ENCODE results near the gene CFAP100.
A peak's percentile ranks its signal among the peaks of the same experiment; 100 is the strongest.

CFAP100 gene

DNA sequence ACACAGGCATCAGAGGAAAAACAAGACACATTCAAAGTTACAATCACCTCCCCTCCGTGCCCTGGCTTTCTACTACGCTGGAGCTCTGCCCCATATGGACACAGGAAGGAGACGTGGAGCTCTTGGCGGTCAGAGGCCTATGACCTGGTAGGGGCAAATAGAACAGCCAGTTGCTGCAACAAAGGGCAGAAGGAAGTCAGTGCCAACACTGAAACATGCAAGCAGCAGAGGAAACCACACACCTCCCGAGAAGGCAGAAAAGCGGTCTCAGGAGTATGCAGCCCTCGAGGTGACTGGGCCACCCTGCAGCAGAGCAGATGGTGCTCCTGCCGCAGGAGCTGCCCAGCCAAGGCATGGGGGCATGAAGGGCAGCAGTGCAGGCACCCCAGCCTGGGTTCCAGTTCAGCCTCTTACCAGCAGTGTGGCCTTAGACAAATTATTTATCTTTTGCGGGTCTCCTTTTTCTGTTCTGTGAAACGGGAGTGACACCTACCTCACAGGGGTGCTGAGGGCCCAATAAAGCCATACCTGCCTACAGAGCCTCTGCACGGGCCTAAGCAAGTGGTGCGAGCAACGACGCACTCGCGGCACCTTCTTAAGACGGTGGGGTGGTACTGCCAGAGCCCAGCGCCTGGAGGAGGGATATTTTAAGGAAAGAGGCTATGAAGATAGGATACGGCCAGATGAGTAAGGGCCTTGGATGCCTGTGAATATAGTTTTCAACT, 72.3 kb downstream of the CFAP100 start:
- no peak for DNase-seq

DNA sequence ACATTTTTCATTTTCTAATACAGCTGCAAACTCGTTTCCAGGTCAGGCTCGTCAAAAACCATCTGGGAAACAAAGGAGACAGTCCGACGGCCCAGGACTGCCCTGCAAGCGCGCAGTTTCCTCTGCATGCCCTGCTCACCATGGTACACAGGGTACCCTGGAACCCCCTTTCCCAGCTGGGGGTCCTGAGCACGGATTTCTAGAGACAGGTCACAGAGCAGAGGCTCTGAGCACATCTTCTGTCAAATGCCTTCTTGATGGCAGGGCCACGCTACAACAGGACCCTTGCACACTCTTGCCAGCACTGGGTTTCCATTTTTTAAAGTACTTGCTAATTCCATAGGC, 72.9 kb downstream of the CFAP100 start:
- no peak for DNase-seq

DNA sequence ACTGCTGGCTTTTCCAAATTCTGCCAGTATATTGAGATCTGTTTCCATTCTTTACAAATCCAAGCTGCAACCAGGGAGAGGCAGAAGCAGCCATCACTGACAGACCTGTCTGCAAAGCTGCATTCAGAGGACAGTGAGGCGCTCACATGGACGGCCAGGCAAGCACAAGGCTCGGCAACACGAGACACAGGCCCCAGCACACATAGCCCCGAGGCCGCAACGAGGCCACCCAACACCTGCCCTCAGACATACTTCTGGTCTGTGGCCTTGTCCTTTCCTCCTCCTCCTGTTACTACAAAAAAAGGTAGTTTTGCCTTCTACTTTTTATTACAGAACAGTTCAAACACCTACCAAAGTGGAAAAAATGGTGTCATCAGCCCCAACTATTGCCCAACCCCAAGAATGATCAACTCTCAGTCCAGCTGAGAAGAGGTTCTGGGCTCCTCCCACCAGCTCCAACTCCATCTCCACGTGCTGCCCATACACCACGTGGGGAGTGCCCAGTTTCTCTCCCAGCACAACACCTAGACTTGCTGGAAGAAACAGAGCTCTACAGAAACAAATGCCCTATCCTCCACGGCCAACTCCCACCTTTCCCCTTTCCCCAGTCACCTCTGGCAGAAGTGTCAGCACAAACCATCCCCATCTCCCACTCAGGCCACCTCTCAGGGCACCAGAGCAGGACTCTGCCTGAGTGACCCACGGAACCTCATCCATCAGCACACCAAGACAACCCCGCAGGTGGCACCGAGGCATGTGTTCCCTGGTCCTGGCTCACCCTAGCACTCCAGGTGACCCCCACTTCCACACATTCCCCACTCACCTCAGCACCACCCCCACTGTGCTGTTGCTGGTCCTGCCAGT, 73.6 kb downstream of the CFAP100 start:
- no peak for DNase-seq

DNA sequence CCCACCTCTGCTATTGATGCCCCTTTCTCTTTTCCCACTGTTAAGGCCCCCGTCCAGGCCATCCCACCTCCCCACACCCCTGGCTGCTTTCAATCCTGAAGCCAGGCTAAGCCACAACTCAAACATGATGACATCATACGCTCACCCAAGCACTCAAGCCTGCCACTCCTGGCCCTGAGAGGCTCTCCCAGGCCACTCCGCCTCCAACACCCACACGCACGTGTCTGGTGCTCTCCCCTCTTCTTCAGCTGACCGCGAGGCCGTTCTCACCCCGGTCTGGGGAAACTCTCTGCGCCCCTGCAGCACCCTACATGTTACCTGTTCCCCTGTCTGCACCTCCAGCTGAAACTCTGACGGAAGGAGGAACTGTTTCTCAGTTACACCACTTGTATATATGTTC, 74.8 kb downstream of the CFAP100 start:
- DNase-seq: no peak

DNA sequence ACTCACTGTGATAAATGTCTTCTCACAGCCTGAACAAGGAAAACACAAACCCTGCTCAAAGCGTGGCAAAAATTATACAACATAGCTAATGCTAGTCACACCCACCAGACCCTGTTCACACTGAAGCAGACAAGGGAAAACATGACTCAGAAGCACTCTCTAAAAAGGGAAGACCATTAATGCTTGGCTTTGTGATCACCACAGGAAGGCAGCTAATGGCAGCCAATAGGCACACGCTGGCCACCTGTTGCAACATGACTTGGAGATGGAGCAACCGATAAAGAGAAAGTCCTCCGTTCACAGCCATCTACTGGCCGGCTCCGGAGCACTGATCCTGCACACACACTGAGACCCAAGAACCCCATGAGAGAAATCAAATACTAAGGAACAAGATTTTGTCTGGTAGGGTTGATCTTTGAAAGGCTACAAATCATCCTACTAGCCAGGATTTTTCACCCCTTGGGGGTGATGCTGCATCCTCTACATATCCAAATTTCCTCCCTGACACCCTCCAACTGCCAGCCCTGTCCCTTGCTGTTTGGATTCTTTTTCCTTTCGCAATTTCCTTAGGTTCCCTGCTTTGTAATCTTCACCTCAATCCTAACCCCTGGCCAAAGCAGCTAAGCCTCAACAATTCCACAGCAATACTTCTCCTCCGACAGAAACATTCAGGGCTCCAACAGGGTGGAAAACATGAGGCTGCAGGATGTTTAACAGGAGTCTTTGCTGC, 77.7 kb downstream of the CFAP100 start:
- DNase-seq: peak; percentile 21

DNA sequence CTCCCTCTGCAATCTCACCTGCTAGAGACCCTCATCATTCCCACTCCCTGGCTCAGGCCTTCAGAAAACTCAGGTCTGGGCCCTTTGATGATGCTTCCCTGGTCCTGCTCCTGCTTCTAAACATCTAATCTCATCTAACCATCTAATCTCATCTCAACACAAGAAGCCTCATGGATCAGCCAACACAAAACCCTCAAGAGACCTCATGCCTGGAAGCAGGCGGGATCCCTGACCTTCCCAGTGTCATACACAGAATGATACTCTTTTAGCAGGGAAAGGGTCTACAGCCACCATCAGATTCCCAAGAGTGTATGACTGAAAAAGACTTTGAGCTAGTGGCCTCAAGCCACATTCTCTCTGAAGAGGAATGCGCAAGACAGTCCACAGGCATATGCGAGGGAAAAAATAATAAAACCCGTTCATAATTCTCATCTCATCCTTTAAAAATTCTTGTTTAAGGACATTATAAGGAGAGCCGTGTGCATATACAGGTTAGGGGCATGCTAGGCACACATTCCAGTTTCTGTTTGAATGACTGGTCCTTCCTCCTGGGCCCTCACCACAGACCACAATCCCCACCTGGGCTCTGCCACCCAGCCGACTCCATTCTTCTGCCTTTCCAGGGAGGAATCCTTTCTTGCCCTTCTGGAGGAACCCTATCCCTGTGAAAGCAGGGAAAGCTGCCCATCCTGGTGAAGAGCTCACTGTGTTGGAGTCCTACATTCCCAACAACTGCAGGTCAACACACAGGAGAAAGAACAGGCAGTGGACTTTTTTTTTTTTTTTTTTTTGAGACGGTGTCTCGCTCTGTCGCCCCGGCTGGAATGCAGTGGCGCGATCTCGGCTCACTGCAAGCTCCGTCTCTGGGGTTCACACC, 78.8 kb downstream of the CFAP100 start:
- peak; percentile 4 for DNase-seq

DNA sequence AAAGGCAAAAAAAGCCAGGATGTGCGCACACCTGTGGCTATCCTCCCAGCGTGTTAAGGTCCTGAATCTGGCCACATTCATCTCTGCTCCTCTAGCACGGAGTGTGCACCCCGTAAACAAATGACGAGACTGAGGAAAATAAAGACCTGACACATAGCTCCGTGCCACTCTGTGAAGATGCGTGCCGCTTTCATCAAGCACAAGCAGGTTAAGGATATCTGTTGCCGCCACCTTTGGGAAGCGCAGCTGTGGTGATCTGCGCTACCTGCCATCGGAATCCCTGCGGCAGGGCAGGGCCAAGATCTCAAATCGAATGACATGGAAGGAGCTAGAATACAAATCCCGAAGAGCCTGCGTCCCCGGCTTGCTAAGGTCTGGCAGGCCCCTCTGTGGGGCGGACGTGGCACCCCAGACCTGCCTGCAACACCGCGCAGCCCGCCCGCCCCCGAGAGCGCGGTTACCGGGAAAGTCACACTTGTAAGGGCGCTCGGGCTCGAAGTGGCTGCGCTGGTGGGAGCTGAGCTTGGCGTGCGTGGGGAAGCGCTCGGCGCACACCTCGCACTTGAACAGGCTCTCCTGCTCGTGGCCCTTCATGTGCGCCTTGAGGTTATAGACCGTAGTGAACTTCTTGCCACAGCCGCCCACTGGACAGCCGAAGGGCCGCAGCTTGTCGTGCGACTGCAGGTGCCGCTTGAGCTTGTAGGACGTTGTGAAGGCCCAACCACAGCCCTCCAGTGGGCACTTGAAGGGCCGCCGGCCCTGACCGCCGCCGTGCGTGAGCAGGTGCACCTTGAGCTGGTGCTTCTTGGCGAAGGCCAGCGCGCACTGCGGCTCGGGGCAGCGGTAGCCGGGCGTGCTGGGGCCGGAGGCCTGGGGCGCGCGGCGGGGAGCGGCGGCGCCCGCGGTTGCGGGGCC, 80.0 kb downstream of the CFAP100 start:
- peak; percentile 30 for DNase-seq

DNA sequence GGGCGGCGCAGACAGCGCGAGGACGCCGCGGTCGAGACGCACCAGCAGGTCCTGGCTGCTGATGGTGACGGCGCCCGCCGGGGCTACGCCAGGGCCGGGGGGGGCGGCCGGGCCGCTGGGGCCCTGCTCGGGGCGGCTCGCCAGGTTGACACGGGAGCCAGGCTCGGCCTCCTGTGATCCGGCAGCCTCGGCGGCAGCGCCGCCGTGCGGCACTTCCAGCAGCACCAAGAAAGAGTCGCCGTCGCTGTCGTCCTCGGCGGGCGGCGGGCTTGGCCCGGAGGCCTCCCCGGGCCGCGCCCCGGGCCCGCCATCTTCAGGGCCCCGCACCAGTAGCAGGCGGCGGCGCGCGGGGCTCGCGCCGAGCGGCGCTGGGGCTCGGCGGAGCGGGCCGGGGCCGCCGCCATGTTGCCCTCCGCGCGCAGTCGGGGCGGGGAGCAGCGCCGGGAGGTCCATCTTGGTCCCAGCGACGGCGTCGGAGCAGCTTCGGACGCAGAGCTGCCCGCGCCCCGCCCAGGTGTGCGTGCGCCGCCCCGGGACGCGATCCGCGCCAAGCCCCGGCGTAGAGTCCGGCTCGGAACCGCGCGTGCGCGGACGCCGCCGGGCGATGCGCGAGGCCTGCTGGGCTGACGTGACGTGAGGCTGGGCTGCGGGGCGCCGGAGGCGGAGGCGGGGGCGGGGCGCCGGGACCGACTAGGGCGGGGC, 80.9 kb downstream of the CFAP100 start, which contains the start of gene ZXDC:
Gene ZXDC (minus strand): TSS at position 479 of the 702 bp plus-strand sequence. CDS start 26 bp downstream, at position 453.
- DNase-seq: peak; percentile 94

DNA sequence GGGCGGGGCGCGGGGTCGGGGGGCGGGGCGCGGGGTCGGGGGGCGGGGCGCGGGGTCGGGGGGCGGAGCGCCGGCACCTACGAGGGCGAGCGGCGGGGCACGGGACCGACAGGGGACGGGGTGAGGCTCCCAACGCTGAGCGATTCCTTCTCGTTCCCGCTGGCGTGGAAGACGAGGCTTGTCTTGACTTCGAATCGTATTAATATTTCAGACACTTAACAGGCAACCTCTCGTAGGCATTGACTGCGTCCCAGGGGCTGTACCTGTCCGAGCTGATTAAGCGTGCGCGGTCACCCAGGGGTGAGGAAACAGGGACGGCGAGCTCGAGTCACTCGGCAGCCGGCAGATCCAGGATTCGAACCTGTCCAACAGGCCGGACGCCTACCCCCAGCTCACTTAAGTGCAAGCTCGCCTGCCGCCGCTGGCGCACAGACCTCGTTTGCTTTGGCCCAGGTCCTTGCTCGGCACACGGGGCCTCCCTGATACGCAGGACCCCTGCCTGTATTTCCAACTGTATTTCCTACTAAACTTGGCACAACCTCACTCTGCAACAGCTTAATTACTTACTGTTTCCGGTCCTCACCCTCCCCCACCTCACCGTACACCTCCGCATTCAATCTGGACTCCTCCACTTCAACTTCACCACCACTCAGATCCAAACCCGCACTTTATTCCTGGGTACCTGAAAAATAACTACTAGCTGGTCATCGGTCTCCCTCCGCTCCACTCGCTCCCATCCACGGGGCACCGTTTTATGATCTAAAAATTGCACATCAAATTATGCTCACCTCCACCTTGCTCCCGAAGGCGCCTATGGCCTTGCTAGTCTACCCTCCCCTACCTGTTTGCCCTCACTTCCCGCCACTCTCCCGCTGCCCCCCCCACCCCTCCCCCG, 81.7 kb downstream of the CFAP100 start:
- DNase-seq: no peak

DNA sequence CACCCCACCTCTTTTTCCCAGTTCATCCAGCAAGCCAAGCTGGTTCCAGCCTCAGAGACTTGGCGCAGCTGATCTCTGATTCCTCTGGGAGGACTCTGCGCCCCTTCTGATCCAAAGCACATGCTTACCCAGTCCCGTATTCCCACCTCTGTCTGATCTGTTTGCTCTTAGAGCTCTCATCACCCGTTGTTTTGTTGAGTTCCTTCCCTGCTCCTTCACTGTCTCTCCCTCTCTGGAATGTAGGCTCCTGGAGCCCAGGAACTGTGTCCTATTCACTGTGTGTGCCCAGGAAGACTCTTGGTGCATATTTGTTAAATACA, 82.3 kb downstream of the CFAP100 start:
- no peak for DNase-seq

DNA sequence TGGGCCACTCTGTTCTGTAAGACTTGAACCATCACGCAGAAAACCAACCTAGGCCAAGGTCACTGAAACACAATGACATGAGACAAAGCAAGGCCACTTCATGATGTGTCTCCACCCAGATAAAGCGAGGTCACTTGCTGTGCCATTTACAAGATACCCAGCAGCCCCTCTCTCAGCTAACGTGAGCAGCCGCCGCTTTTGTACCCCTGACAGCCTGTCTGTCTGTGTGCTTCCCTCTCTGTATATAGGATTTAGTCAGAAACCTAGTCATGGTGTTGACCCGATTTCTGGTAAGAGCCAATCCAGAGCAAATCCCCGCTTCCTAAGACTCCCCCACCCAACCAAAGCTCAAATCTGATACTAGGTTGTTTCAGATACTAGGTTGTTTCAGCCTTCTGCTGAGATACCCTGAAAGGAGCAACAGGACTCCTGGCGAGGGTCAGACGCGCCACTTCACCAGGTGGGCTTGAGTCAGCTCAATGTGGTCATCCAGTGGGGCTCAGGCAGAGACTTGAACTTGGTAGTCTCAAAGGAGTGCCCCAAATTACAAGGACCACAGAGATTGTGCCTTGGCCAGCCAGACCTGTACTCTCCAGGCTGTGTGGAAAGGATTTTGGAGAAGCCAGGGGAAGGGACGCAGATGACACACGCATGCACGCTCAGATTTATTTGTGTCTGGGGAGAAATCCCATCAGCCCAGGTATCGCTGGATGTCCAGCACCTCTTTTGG, 84.0 kb downstream of the CFAP100 start:
- DNase-seq: no peak

DNA sequence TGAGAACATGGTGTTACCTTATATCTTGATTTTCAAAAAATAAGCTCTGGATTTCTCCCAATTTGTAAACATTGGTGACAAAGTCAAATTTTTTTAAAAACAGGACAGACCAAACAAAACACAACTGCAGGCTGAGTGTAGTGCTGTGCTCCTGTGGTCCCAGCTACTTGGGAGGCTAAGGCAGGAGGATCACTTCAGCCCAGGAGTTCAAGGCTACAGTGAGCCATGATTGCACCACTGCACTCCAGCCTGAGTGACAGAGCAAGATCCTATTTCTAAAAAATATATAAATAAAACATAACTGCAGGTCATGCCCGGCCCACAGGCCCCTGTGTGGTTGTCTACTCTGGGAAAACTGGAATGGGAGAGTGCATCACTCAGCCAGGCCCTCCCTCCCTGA, 84.9 kb downstream of the CFAP100 start:
- no peak for DNase-seq

DNA sequence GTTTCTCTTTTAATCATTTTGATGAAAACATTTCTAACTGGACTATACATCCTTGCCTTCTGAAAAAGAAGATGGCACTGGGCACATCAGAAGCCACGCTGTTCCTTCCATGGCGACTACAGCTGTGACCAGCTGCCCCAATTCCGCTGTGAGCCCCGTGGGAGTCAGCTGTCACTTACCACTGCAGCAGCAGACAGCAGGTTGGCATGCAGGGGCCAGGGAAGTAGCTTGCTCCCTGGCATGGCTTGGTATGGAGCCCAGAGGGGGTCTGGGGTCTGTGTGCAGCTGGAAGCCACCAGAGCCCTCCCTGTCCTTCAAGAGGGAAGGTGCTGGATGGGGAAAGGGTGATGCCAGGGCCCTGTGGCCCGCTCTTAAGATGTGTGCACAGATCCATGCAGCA, 85.5 kb downstream of the CFAP100 start:
- no peak for DNase-seq

DNA sequence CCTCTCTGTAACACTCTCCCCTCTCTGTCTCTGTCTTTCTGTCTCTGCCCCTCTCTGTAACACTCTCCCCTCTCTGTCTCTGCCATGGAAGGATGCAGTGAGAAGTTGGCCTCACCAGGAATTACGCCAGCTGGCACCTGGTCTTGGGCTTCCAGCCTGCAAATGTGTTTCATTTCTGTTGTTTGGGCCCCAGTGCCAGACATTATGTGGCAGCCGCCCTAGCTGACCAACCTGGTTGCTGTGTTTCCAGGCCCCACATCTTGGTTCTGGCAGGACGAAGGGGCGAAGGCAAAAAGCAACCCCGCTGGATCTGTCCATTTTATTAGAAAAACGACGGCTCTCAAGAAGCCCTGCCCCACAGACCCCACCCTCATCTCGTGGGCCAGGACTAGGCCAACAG, 86.2 kb downstream of the CFAP100 start:
- no peak for DNase-seq

DNA sequence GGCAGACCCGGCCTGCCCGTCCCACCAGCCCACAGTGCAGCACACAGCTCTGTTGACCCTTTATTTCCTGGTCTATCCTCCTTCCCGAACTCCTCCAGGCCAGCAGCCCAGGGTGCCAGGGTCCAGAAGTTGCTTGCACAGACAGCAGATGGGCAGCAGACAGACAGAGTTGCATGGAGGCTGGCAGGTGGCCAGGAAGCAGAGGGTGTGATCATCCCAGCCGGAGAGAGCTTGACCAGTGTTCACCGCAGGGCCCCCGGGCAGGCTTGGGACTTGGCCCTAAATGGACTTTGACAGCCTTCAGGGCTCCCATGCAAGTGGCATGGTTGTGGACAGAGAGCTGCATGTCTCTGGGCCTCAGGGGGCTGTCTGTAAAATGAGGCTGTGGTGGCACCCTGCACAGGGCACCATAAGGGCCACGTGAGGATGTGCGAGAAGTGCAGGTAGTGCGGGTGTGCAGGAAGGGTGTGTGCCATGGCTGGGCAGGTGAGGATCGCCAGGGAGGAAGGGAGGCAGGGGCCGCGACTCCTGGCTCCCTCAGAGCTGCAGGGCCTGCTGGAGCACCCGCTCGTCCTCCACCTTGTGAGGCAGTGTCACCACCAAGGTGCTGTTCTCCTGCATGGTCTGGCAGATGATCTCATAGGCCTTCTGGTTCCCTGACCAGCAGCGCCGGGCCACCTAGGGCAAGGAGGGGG, 87.2 kb downstream of the CFAP100 start:
- DNase-seq: no peak

DNA sequence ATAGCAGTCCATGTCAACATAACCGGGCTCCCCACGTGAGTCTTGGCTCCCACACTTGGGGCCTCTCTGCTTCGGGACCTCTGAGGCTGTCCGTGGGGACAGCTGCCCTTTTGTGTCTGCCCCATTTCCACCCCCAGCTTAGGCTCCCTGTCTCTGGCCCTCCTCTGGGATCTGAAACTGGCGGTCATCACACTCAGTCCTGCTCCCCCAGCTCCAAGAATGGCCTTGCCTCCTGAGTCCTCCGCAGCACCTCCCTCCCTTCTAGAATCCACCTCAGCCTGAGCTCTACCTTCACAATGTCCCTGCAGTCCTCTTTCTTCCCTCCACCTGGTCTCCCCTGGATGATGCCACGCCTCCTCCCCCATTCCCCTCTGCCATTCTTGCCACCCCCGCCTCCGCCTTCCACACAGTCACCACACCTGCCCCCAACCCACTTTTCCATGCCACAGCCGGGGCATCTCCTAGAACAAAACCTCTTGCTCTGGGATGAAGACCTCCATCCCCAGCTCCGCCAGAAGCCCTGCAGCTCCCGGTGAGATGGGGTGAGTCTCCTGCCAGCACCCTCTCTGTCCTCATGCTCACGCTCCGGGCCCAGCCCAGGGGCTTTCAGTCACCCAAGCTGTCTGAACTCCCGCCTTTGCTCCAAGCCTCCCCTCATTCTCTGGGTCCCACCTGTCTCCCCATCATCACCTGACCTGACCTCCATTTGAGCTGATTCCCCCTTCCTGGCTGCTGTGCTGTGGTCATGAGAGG, 88.0 kb downstream of the CFAP100 start:
- DNase-seq: no peak

DNA sequence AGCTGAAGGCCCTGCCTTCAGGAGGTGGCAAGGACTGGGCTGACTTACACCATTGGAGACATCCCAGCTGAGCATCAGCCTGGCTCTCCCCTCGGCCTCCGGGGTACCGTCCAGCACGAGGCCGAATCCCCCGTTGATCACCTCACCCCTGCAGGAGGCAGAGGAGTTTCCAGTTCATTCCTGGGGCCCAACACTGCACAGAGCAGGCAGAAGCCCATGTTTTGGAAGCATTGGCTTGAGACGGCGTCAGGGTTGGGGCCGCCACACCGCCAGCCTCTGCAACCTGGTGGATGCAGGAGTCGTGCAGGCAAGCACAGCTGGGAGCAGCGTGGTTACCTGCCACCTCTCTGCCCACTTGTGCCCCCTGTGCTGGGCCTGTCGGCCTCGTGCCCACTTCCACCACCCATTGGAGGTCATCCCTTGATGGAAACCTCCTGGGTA, 88.6 kb downstream of the CFAP100 start:
- DNase-seq: no peak

DNA sequence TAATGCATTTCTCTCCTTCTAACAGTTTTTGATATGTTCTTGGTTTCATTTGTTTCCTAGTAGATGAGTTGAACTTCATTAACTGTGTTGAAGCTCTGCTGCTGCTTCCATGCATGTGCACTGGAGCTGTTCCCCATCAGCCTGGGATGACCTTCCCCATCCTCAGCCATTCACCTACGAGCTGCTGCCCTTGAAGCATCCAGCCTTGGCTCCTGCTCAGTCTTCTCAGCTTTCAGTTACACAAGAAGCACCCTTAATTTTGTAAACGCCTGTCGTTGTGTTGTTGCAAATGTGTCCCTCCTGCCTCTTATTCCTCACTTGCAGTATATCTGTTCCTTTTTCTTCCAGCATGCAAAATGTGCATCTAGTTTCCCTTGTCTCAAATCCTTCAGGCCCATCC, 89.4 kb downstream of the CFAP100 start:
- DNase-seq: no peak
